ENCODE results near the gene ATXN8OS.

Gene ATXN8OS

GRCh38 chr13:70170689-70171088, 63.1 kb downstream of the ATXN8OS start:
- TF ChIP-seq, protein P1, sequence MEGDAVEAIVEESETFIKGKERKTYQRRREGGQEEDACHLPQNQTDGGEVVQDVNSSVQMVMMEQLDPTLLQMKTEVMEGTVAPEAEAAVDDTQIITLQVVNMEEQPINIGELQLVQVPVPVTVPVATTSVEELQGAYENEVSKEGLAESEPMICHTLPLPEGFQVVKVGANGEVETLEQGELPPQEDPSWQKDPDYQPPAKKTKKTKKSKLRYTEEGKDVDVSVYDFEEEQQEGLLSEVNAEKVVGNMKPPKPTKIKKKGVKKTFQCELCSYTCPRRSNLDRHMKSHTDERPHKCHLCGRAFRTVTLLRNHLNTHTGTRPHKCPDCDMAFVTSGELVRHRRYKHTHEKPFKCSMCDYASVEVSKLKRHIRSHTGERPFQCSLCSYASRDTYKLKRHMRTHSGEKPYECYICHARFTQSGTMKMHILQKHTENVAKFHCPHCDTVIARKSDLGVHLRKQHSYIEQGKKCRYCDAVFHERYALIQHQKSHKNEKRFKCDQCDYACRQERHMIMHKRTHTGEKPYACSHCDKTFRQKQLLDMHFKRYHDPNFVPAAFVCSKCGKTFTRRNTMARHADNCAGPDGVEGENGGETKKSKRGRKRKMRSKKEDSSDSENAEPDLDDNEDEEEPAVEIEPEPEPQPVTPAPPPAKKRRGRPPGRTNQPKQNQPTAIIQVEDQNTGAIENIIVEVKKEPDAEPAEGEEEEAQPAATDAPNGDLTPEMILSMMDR (IDR thresholded peaks at IDR 0.05; ENCODE audit: low read depth, low read length): no peak
- no peak for DNase-seq (ENCODE audit: extremely low read depth, low read depth)

- TF ChIP-seq, protein P1 (IDR thresholded peaks at IDR 0.05; ENCODE audit: low read depth, low read length): no peak
- DNase-seq (ENCODE audit: extremely low read depth, low read depth): no peak
Observed at GRCh38 chr13:70171151-70171550, 63.5 kb downstream of the ATXN8OS start.

- no peak for DNase-seq (ENCODE audit: extremely low read depth, low read depth)
Observed at GRCh38 chr13:70172946-70173597, 65.4 kb downstream of the ATXN8OS start.

DNA sequence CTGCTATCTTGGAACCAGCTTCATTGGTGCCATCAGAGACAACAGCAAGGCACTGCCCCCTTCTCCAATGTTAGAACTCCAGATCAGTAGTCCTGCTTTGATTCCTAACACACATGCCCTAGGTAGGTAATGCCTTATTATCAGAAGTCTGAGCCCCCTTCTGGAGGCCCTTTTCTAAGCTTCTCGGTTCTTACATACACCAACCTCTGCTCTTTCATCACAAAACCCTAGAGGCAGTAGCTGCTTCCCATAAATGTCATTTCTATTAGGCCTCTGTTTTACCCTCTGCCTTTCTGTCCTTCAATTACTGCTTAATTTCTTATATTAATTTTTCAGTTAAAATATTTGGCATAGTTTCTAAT, 66.0 kb downstream of the ATXN8OS start:
- TF ChIP-seq, protein P1 (IDR thresholded peaks at IDR 0.05; ENCODE audit: low read depth, low read length): no peak
- DNase-seq (ENCODE audit: extremely low read depth, low read depth): no peak

More at GRCh38 chr13:70172946-70173597, 65.4 kb downstream of the ATXN8OS start:
- TF ChIP-seq, protein P1 (IDR thresholded peaks at IDR 0.05; ENCODE audit: low read depth, low read length): no peak

DNA sequence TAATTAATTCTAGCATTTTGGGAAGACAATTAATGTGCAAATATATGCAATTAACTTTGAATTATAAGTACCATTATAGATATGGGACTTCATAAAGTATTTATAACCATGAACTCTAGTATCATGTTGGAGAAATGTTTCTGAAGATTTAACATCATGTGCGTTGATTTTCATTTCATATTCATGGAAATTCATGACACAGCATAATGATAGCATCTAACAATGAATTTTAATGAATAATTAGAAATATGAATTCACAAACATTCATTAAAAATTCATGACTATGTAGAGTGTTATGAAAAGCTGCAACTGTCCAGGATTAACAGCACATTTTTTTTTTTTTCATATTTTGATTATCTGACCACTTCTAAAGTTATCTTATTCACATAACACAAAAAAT, 70.7 kb downstream of the ATXN8OS start:
- no peak for DNase-seq (ENCODE audit: extremely low read depth, low read depth)
- TF ChIP-seq, protein P1 (IDR thresholded peaks at IDR 0.05; ENCODE audit: low read depth, low read length): no peak

Data from AG09319 (cell line).